Activated naive CD4-positive, alpha-beta T cell treated with anti-CD3 and anti-CD28 coated beads, Interleukin-2, amount 50 U/mL, for 72 hours (primary cell): ENCODE measurements around the gene CACNA1S. TPM values are rescaled to one million over a fixed set of nuclear protein-coding genes. Genes with fewer than 3 reads are reported as not detected.

ENCODE experiments used
- ATAC-seq, 2 donors: fragments of 150-1000 bp; cut with Tn5 transposase; 2 replicates each; pipeline ENCODE4 v1.10.0; 2021; ENCODE audit warnings: mild to moderate bottlenecking in 2 of 2, moderate library complexity in 2 of 2
- DNase-seq, 2 donors: peaks; one replicate each; pipeline ENCODE4 v3.0.0; 2021 to 2022; ENCODE audit warnings: low spot score in 2 of 2
- H3K27ac Mint-ChIP-seq, 2 donors: one replicate each; pipeline ENCODE4 v1.8.0; 2022; ENCODE audit warnings: mild to moderate bottlenecking in 2 of 2, mixed read lengths in 2 of 2
- H3K36me3 Mint-ChIP-seq, 2 donors: one replicate each; pipeline ENCODE4 v1.8.0; 2022; ENCODE audit warnings: mixed read lengths in 2 of 2
- H3K9me3 Mint-ChIP-seq, 2 donors: one replicate each; pipeline ENCODE4 v1.8.0; 2022; ENCODE audit warnings: mixed read lengths in 2 of 2
- total RNA-seq, 2 donors: library from RNA; stranded (reverse); gene quantifications; one replicate each; pipeline ENCODE4 v1.2.3, GENCODE V29; 2022

The CACNA1S gene
- total RNA-seq, 2 donors from 2014 or later, result not detected

- no peaks in the 10 kb centered on the region for H3K36me3 Mint-ChIP-seq
- H3K9me3 Mint-ChIP-seq, result no peaks in the 10 kb centered on the region
- DNase-seq (no peak), ATAC-seq (no peak)
- H3K27ac Mint-ChIP-seq, result no peak overlapping the region
Measured at GRCh38 chr1:201065686-201066085, 46.5 kb downstream of the CACNA1S start.

- Mint-ChIP-seq H3K36me3 (no peaks in the 10 kb centered on the region), H3K27ac (no peak overlapping the region), H3K9me3 (no peaks in the 10 kb centered on the region)
- ATAC-seq, result no peak
- DNase-seq, result no peak
Measured at GRCh38 chr1:201064806-201065205, 47.4 kb downstream of the CACNA1S start.

GRCh38 chr1:201063145-201063544, 49.1 kb downstream of the CACNA1S start:
- Mint-ChIP-seq H3K9me3 (peaks cover 0 to 1% of the 10 kb centered on the region in 2 donors), H3K36me3 (no peaks in the 10 kb centered on the region), H3K27ac (no peak overlapping the region)
- DNase-seq (no peak), ATAC-seq (no peak)

- ATAC-seq, result no peak
- no peak for DNase-seq
- Mint-ChIP-seq H3K9me3 (peaks cover 0 to 6% of the 10 kb centered on the region in 2 donors), H3K36me3 (no peaks in the 10 kb centered on the region), H3K27ac (no peak overlapping the region)
Measured at GRCh38 chr1:201062511-201063091, 49.6 kb downstream of the CACNA1S start.

GRCh38 chr1:201061886-201062285, 50.3 kb downstream of the CACNA1S start:
- no peak overlapping the region for H3K27ac Mint-ChIP-seq
- no peaks in the 10 kb centered on the region for H3K36me3 Mint-ChIP-seq
- peaks cover 0 to 6% of the 10 kb centered on the region in 2 donors for H3K9me3 Mint-ChIP-seq
- ATAC-seq (no peak), DNase-seq (no peak)

GRCh38 chr1:201061049-201061448, 51.2 kb downstream of the CACNA1S start:
- Mint-ChIP-seq H3K36me3 (no peaks in the 10 kb centered on the region), H3K9me3 (peaks cover 0 to 6% of the 10 kb centered on the region in 2 donors), H3K27ac (peak overlapping the region in 1 of 2 donors; percentile 16)
- DNase-seq (no peak), ATAC-seq (no peak)

- H3K9me3 Mint-ChIP-seq, result peaks cover 0 to 6% of the 10 kb centered on the region in 2 donors
- no peaks in the 10 kb centered on the region for H3K36me3 Mint-ChIP-seq
- ATAC-seq (no peak), DNase-seq (no peak)
- no peak overlapping the region for H3K27ac Mint-ChIP-seq
Measured at GRCh38 chr1:201060586-201060985, 51.6 kb downstream of the CACNA1S start.

- H3K9me3 Mint-ChIP-seq, result peaks cover 0 to 6% of the 10 kb centered on the region in 2 donors
- no peak for ATAC-seq
- DNase-seq, result no peak
- no peaks in the 10 kb centered on the region for H3K36me3 Mint-ChIP-seq
- H3K27ac Mint-ChIP-seq, result no peak overlapping the region
Measured at GRCh38 chr1:201059871-201060555, 52.2 kb downstream of the CACNA1S start.

GRCh38 chr1:201059401-201059800, 52.8 kb downstream of the CACNA1S start:
- no peak for ATAC-seq
- no peak overlapping the region for H3K27ac Mint-ChIP-seq
- DNase-seq, result no peak
- peaks cover 0 to 6% of the 10 kb centered on the region in 2 donors for H3K9me3 Mint-ChIP-seq
- H3K36me3 Mint-ChIP-seq, result no peaks in the 10 kb centered on the region

- Mint-ChIP-seq H3K9me3 (peaks cover 0 to 6% of the 10 kb centered on the region in 2 donors), H3K27ac (no peak overlapping the region), H3K36me3 (no peaks in the 10 kb centered on the region)
- no peak for ATAC-seq
- no peak for DNase-seq
Measured at GRCh38 chr1:201054091-201054543, 58.1 kb downstream of the CACNA1S start.

- no peak for DNase-seq
- H3K9me3 Mint-ChIP-seq, result peaks cover 0 to 6% of the 10 kb centered on the region in 2 donors
- no peak for ATAC-seq
- H3K36me3 Mint-ChIP-seq, result no peaks in the 10 kb centered on the region
- no peak overlapping the region for H3K27ac Mint-ChIP-seq
Measured at GRCh38 chr1:201053155-201053860, 58.9 kb downstream of the CACNA1S start.

GRCh38 chr1:201051399-201051798, 60.8 kb downstream of the CACNA1S start:
- ATAC-seq (peak; percentile 60 to 83), DNase-seq (peak in 1 of 2 donors; percentile 20)
- Mint-ChIP-seq H3K27ac (no peak overlapping the region), H3K36me3 (no peaks in the 10 kb centered on the region), H3K9me3 (no peaks in the 10 kb centered on the region)

GRCh38 chr1:201050515-201051277, 61.5 kb downstream of the CACNA1S start:
- DNase-seq (no peak), ATAC-seq (peak in 1 of 2 donors; percentile 16)
- no peaks in the 10 kb centered on the region for H3K9me3 Mint-ChIP-seq
- no peaks in the 10 kb centered on the region for H3K36me3 Mint-ChIP-seq
- no peak overlapping the region for H3K27ac Mint-ChIP-seq

GRCh38 chr1:201049248-201049831, 62.9 kb downstream of the CACNA1S start:
- no peaks in the 10 kb centered on the region for H3K36me3 Mint-ChIP-seq
- DNase-seq (no peak), ATAC-seq (no peak)
- H3K27ac Mint-ChIP-seq, result no peak overlapping the region
- no peaks in the 10 kb centered on the region for H3K9me3 Mint-ChIP-seq

GRCh38 chr1:201048521-201048920, 63.7 kb downstream of the CACNA1S start:
- no peak overlapping the region for H3K27ac Mint-ChIP-seq
- no peaks in the 10 kb centered on the region for H3K36me3 Mint-ChIP-seq
- no peaks in the 10 kb centered on the region for H3K9me3 Mint-ChIP-seq
- ATAC-seq (no peak), DNase-seq (no peak)

GRCh38 chr1:201044119-201044518, 68.1 kb downstream of the CACNA1S start:
- ATAC-seq (no peak), DNase-seq (no peak)
- no peaks in the 10 kb centered on the region for H3K36me3 Mint-ChIP-seq
- no peak overlapping the region for H3K27ac Mint-ChIP-seq
- H3K9me3 Mint-ChIP-seq, result no peaks in the 10 kb centered on the region
